WERI-Rb-1 (cell line): ENCODE data around the gene GALNTL6.

Source experiments
- DNase-seq: peaks from one replicate; pipeline ENCODE4 v3.0.0-alpha.2; 2020
- H3K27ac ChIP-seq: fragments of 250-450 bp; sonication (Bioruptor Pico); 2 replicates; pipeline ENCODE4 v1.5.1; 2020; ENCODE audit warnings: mild to moderate bottlenecking, moderate library complexity
- H3K27me3 ChIP-seq: fragments of 250-450 bp; sonication (Bioruptor Pico); 2 replicates; pipeline ENCODE4 v1.5.1; 2021; ENCODE audit warnings: mild to moderate bottlenecking, low read depth, moderate library complexity; ENCODE audit not compliant: insufficient read depth, severe bottlenecking
- H3K36me3 ChIP-seq: fragments of 250-450 bp; sonication (Bioruptor Pico); 2 replicates; pipeline ENCODE4 v1.5.1; 2020; ENCODE audit warnings: mild to moderate bottlenecking, moderate library complexity
- H3K4me3 ChIP-seq: 2 replicates; pipeline ENCODE4 v1.5.1; 2011; ENCODE audit warnings: low read depth, mild to moderate bottlenecking, control low read depth, low read length
- H3K9me3 ChIP-seq: fragments of 250-450 bp; sonication (Bioruptor Pico); 2 replicates; pipeline ENCODE4 v1.5.1; 2021; ENCODE audit warnings: mild to moderate bottlenecking, moderate library complexity; ENCODE audit not compliant: severe bottlenecking
- CTCF ChIP-seq: IDR thresholded peaks from 2 replicates; pipeline ENCODE4 v1.5.1; 2011; ENCODE audit warnings: low read depth, mild to moderate bottlenecking, control low read depth, inconsistent platforms, low read length

The GALNTL6 gene

GRCh38 chr4:172734555-172734954, 921.4 kb downstream of the GALNTL6 start:
- DNase-seq: no peak
- no peak overlapping the region for H3K27ac ChIP-seq
- H3K36me3 ChIP-seq: no peaks in the 10 kb centered on the region
- H3K4me3 ChIP-seq: no peak overlapping the region
- H3K9me3 ChIP-seq: peaks cover 24% of the 10 kb centered on the region
- no peak for TF ChIP-seq CTCF
- H3K27me3 ChIP-seq: no peaks in the 10 kb centered on the region

- Histone ChIP-seq H3K4me3 (no peak overlapping the region), H3K9me3 (peaks cover 24% of the 10 kb centered on the region), H3K27ac (no peak overlapping the region), H3K36me3 (no peaks in the 10 kb centered on the region), H3K27me3 (no peaks in the 10 kb centered on the region)
- TF ChIP-seq CTCF: no peak
- no peak for DNase-seq
Measured at GRCh38 chr4:172736046-172736445, 922.8 kb downstream of the GALNTL6 start.

- Histone ChIP-seq H3K9me3 (peaks cover 5% of the 10 kb centered on the region), H3K4me3 (no peak overlapping the region), H3K36me3 (no peaks in the 10 kb centered on the region), H3K27ac (no peak overlapping the region), H3K27me3 (no peaks in the 10 kb centered on the region)
- DNase-seq: no peak
- TF ChIP-seq CTCF: no peak
Measured at GRCh38 chr4:172740434-172740833, 927.2 kb downstream of the GALNTL6 start.

GRCh38 chr4:172750910-172751309, 937.7 kb downstream of the GALNTL6 start:
- no peak overlapping the region for H3K4me3 ChIP-seq
- no peaks in the 10 kb centered on the region for H3K27me3 ChIP-seq
- TF ChIP-seq CTCF: no peak
- H3K36me3 ChIP-seq: no peaks in the 10 kb centered on the region
- no peak overlapping the region for H3K27ac ChIP-seq
- DNase-seq: no peak
- no peaks in the 10 kb centered on the region for H3K9me3 ChIP-seq

GRCh38 chr4:172751550-172751949, 938.3 kb downstream of the GALNTL6 start:
- Histone ChIP-seq H3K36me3 (no peaks in the 10 kb centered on the region), H3K27me3 (no peaks in the 10 kb centered on the region), H3K4me3 (no peak overlapping the region), H3K27ac (no peak overlapping the region), H3K9me3 (no peaks in the 10 kb centered on the region)
- no peak for DNase-seq
- TF ChIP-seq CTCF: no peak

- Histone ChIP-seq H3K27ac (no peak overlapping the region), H3K4me3 (no peak overlapping the region), H3K27me3 (no peaks in the 10 kb centered on the region), H3K36me3 (no peaks in the 10 kb centered on the region), H3K9me3 (no peaks in the 10 kb centered on the region)
- no peak for DNase-seq
- TF ChIP-seq CTCF: no peak
Measured at GRCh38 chr4:172758586-172759340, 945.6 kb downstream of the GALNTL6 start.
